A549 (cell line): ENCODE results near the gene PLA2G10. TPM values are rescaled to one million over a fixed set of nuclear protein-coding genes. Genes with fewer than 3 reads are reported as not detected.
A peak's percentile ranks its signal among the peaks of the same experiment; 100 is the strongest.
"Not testable (repeated sequence)": the region's sequence is repeated elsewhere in the genome, so short reads cannot be mapped to it uniquely, and the experiment has no call there.

Experiments used
- ATAC-seq, 2 experiments: fragments of 200-7000 bp in 1 of 2; fragments of >200 bp in 1 of 2; cut with Nextera tagmentation in 1 of 2; cut with Tn5 transposase in 1 of 2; 3 replicates each; pipeline versions ENCODE4 v1.8.0 to v1.9.1; 2018 to 2020; ENCODE audit warnings: mild to moderate bottlenecking in 1 of 2, moderate library complexity in 1 of 2
- CTCF ChIA-PET: fragments of 300-600 bp; sonication (Branson Sonifier 250); formaldehyde crosslinking; extraction: SDS; loops from one replicate; lab custom pipeline; 2021; ENCODE audit warnings: antibody characterized with exemption, inconsistent platforms; lab: Yijun Ruan, JAX
- POLR2A ChIA-PET: fragments of 350-600 bp; formaldehyde crosslinking; extraction: SDS; loops from one replicate; lab custom pipeline; 2021; ENCODE audit warnings: antibody characterized with exemption, inconsistent platforms; lab: Yijun Ruan, JAX
- DNase-seq, 2 experiments: peaks; one replicate each; pipeline versions ENCODE4 v3.0.0 to v3.0.0-alpha.2; 2011 to 2016; ENCODE audit warnings: low read depth in 1 of 2, low spot score in 1 of 2
- FAIRE-seq: peaks from 2 replicates; lab custom pipeline; 2011; peaks lifted over from hg19 to GRCh38; lab: Jason Lieb, UNC
- H3K27ac ChIP-seq, 2 experiments: fragments of >200 bp; sonication (Bioruptor Twin); formaldehyde crosslinking; 3 replicates each; pipeline ENCODE4 v1.5.1; 2016 to 2017
- H3K4me1 ChIP-seq: fragments of >200 bp; sonication (Bioruptor Twin); formaldehyde crosslinking; 3 replicates; pipeline ENCODE4 v1.6.1; 2016
- H3K4me2 ChIP-seq: fragments of >200 bp; sonication (Bioruptor Twin); formaldehyde crosslinking; 3 replicates; pipeline ENCODE4 v1.6.1; 2016
- H3K4me3 ChIP-seq: fragments of >200 bp; sonication (Bioruptor Twin); formaldehyde crosslinking; 3 replicates; pipeline ENCODE4 v1.5.1; 2016
- H3K9me3 ChIP-seq: fragments of >200 bp; sonication (Bioruptor Twin); formaldehyde crosslinking; 3 replicates; pipeline ENCODE4 v1.6.1; 2016
- CEBPB ChIP-seq, 2 experiments: fragments of >200 bp in 1 of 2; sonication (Bioruptor Twin) in 1 of 2; formaldehyde crosslinking in 1 of 2; IDR thresholded peaks; 2 replicates each; pipeline ENCODE4 v1.6.1; 2012 to 2016
- E2F6 ChIP-seq: IDR thresholded peaks from 2 replicates; pipeline ENCODE4 v1.6.1; 2012; ENCODE audit warnings: low read depth, borderline replicate concordance
- GATA3 ChIP-seq: IDR thresholded peaks from 2 replicates; pipeline ENCODE4 v1.6.1; 2012; ENCODE audit warnings: borderline replicate concordance
- HOXB13 ChIP-seq: fragments of 250-450 bp; sonication (Bioruptor Pico); IDR thresholded peaks from 2 replicates; pipeline ENCODE4 v1.5.0; 2020; ENCODE audit warnings: low read depth, mild to moderate bottlenecking, moderate library complexity
- JUNB ChIP-seq: fragments of >200 bp; sonication (Bioruptor Twin); formaldehyde crosslinking; IDR thresholded peaks from 2 replicates; pipeline ENCODE4 v1.6.1; 2016
- KDM1A ChIP-seq: fragments of 200-600 bp; sonication (generic); IDR thresholded peaks from 2 replicates; pipeline ENCODE4 v1.6.1; 2016; ENCODE audit warnings: low read depth, mild to moderate bottlenecking
- MAFK ChIP-seq: fragments of 450-650 bp; IDR thresholded peaks from 2 replicates; pipeline ENCODE4 v1.6.1; 2014; ENCODE audit not compliant: partially characterized antibody
- NPAS2 ChIP-seq: fragments of 250-450 bp; sonication (Bioruptor Pico); IDR thresholded peaks from 2 replicates; pipeline ENCODE4 v1.8.0; 2022; ENCODE audit warnings: mild to moderate bottlenecking, moderate library complexity, borderline replicate concordance
- NR3C1 ChIP-seq: fragments of >200 bp; sonication (Bioruptor Twin); formaldehyde crosslinking; IDR thresholded peaks from 3 replicates; pipeline ENCODE4 v1.6.1; 2017
- RFX5 ChIP-seq: fragments of 450-650 bp; IDR thresholded peaks from 2 replicates; pipeline ENCODE4 v1.7.1; 2014; ENCODE audit warnings: antibody characterized with exemption, mild to moderate bottlenecking, moderate library complexity
- TFCP2L1 ChIP-seq: fragments of 250-450 bp; sonication (Bioruptor Pico); IDR thresholded peaks from 2 replicates; pipeline ENCODE4 v1.5.0; 2021; ENCODE audit warnings: mild to moderate bottlenecking
- ZC3H11A ChIP-seq: fragments of 450-650 bp; IDR thresholded peaks from 2 replicates; pipeline ENCODE4 v1.6.1; 2014; ENCODE audit warnings: antibody characterized with exemption, mild to moderate bottlenecking
- WGBS: methylation state at CpG from one replicate; pipeline ENCODE4 v1.1.6; 2017; ENCODE audit errors: missing lambda C conversion rate; 5-methylcytosine and 5-hydroxymethylcytosine counted together
- polyA plus RNA-seq, 4 experiments: library from polyadenylated mRNA; depleted of rRNA in 3 of 4; stranded (reverse); fragments of >200 nt; fragmentation: RNase III in 1 of 4; extraction: RNeasy Plus Mini Kit Qiagen cat#74134 plus additional on column Dnase treatment in 1 of 4; gene quantifications; 2 replicates in 3 of 4; 3 replicates in 1 of 4; pipeline ENCODE4 v1.2.3, GENCODE V29; 2011 to 2017
- TF ChIP-seq, protein P1 (sequence below): fragments of 450-650 bp; IDR thresholded peaks from 2 replicates; pipeline ENCODE4 v1.6.1; 2014; ENCODE audit warnings: antibody characterized with exemption
- TF ChIP-seq, protein P2 (sequence below): IDR thresholded peaks from 2 replicates; pipeline ENCODE4 v1.6.1; 2012
- TF ChIP-seq, protein P3 (sequence below): fragments of >200 bp; sonication (Bioruptor Twin); formaldehyde crosslinking; IDR thresholded peaks from 3 replicates; pipeline ENCODE4 v1.5.1; 2016

PLA2G10 gene
- polyA plus RNA-seq, 2 of the 4 experiments (the other 2 are of a cell fraction): 0.52 to 0.70 TPM

DNA sequence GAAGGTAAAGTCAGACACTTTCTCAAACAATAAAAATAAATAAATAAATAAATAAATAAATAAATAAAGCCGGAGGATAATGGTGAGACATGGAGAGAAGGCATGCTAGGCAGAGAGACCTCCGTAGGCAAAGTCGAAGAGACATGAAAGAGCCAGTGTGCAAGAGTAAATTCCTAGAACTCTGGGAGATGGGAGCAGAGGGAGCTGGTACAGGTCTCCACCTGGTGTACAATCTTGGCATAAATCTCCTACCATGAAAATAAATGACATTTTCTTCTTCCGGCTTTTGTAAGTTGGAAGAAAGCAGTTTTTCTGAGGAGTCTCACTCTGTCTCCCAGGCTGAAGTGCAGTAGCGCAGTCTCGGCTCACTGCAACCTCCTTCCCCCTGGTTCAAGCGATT lies 7.8 kb upstream of the PLA2G10 start:
- not testable (repeated sequence) for FAIRE-seq

DNA sequence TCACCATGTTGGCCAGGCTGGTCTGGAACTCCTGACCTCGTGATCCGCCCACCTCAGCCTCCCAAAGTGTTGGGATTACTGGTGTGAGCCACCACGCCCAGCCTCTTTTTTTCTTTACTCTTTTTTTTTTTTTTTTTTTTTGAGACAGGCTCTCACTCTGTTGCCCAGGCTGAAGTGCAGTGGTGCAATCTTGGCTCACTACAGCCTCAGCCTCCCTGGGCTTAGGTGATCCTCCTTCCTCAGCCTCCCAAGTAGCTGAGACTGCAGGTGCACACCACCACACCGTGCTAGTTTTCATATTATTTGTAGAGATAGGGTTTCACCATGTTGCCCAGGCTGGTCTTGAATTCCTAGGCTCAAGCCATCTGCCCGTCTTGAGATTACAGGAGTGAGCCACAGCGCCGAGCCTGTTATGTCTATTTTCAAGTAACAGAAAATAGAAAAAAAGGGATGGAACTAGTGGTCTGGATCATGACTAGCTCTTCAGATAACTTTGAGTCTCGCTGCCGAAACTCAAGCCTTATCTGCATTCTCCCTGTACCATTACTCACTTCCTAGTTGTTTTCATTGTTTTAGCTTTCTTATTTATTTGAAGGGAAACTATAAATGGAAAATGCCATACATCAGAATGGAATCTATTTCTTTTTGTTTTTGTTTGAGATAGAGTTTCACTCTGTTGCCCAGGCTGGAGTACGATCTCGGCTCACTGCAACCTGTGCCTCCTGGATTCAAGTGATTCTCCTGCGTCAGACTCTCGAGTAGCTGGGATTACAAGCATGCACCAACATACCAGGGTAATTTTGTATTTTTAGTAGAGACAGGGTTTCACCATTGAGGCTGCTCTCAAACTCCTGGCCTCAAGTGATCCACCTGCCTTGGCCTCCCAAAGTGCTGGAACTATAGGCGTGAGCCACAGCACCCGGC lies 8.0 kb downstream of the PLA2G10 start:
- H3K9me3 ChIP-seq, POLR2A ChIA-PET, ATAC-seq, FAIRE-seq, H3K4me3 ChIP-seq, H3K4me1 ChIP-seq, CTCF ChIA-PET, H3K4me2 ChIP-seq, H3K27ac ChIP-seq, DNase-seq: not testable (repeated sequence)
- WGBS: 76% methylated on average over 15 of the region's 15 CpGs

More for the DNA sequence above, 7.8 kb upstream of the PLA2G10 start:
- DNase-seq, H3K4me1 ChIP-seq, H3K4me2 ChIP-seq, H3K4me3 ChIP-seq, H3K9me3 ChIP-seq, POLR2A ChIA-PET, H3K27ac ChIP-seq, CTCF ChIA-PET: not testable (repeated sequence)
- 8% methylated on average over 3 of the region's 7 CpGs for WGBS
- ATAC-seq: peak; percentile 49 to 69
- 0 out of 2 replicates have a peak, but pooled peaks have one; percentile 9 for TF ChIP-seq ZC3H11A

DNA sequence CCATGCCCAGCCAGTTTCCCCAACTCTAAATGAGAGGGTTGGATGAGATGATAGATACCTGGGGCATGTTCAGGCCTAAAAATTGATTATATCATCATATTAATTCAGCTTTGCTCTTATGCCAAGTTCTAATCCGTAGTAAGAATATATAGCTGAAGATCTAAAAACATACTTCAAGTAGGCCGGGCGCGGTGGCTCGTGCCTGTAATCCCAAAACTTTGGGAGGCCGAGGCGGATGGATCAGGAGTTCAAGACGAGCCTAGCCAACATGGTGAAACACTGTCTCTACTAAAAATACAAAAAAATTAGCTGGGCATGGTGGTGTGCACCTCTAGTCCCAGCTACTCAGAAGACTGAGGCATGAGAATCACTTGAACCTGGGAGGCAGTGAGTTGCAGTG lies 12.0 kb downstream of the PLA2G10 start:
- Histone ChIP-seq H3K27ac (no peak overlapping the region), H3K9me3 (no peaks in the 10 kb centered on the region), H3K4me3 (no peak overlapping the region), H3K4me2 (no peak overlapping the region), H3K4me1 (no peaks in the 10 kb centered on the region)
- no peak for ATAC-seq
- WGBS: 88% methylated on average over 8 of the region's 8 CpGs
- CTCF ChIA-PET: no interaction called here
- no peak for TF ChIP-seq NR3C1
- TF ChIP-seq, protein P1, sequence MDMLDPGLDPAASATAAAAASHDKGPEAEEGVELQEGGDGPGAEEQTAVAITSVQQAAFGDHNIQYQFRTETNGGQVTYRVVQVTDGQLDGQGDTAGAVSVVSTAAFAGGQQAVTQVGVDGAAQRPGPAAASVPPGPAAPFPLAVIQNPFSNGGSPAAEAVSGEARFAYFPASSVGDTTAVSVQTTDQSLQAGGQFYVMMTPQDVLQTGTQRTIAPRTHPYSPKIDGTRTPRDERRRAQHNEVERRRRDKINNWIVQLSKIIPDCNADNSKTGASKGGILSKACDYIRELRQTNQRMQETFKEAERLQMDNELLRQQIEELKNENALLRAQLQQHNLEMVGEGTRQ: no peak
- no peak for DNase-seq
- POLR2A ChIA-PET: no interaction called here
- FAIRE-seq: no peak

GRCh38 chr16:14681115-14681514 lies 13.0 kb downstream of the PLA2G10 start:
- FAIRE-seq (no peak), ATAC-seq (no peak)
- WGBS: 85% methylated on average over 4 of the region's 4 CpGs

GRCh38 chr16:14680396-14680795 lies 13.7 kb downstream of the PLA2G10 start:
- H3K4me1 ChIP-seq, CTCF ChIA-PET, H3K4me2 ChIP-seq, ATAC-seq, DNase-seq, H3K4me3 ChIP-seq, FAIRE-seq, H3K27ac ChIP-seq, POLR2A ChIA-PET, H3K9me3 ChIP-seq: not testable (repeated sequence)
- 86% methylated on average over 7 of the region's 7 CpGs for WGBS

More at GRCh38 chr16:14681115-14681514, 13.0 kb downstream of the PLA2G10 start:
- Histone ChIP-seq H3K4me3 (no peak overlapping the region), H3K4me1 (no peaks in the 10 kb centered on the region), H3K4me2 (no peak overlapping the region), H3K27ac (no peak overlapping the region), H3K9me3 (no peaks in the 10 kb centered on the region)
- ChIA-PET CTCF (no interaction called here), POLR2A (no interaction called here)
- DNase-seq: no peak
- TF ChIP-seq RFX5 (no peak), CEBPB (IDR thresholded peaks at IDR 0.05) (no peak), TFCP2L1 (CRISPR knock-in tag) (no peak), MAFK (no peak), HOXB13 (CRISPR knock-in tag) (no peak), JUNB (no peak), KDM1A (no peak), GATA3 (no peak), E2F6 (no peak), NPAS2 (CRISPR knock-in tag) (no peak)
- TF ChIP-seq, protein P2, sequence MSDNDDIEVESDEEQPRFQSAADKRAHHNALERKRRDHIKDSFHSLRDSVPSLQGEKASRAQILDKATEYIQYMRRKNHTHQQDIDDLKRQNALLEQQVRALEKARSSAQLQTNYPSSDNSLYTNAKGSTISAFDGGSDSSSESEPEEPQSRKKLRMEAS: no peak
- TF ChIP-seq, protein P3, sequence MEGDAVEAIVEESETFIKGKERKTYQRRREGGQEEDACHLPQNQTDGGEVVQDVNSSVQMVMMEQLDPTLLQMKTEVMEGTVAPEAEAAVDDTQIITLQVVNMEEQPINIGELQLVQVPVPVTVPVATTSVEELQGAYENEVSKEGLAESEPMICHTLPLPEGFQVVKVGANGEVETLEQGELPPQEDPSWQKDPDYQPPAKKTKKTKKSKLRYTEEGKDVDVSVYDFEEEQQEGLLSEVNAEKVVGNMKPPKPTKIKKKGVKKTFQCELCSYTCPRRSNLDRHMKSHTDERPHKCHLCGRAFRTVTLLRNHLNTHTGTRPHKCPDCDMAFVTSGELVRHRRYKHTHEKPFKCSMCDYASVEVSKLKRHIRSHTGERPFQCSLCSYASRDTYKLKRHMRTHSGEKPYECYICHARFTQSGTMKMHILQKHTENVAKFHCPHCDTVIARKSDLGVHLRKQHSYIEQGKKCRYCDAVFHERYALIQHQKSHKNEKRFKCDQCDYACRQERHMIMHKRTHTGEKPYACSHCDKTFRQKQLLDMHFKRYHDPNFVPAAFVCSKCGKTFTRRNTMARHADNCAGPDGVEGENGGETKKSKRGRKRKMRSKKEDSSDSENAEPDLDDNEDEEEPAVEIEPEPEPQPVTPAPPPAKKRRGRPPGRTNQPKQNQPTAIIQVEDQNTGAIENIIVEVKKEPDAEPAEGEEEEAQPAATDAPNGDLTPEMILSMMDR: no peak
